ENCODE measurements around the gene ANXA2R.

- no peak for TF ChIP-seq EZH2 (IDR thresholded peaks at IDR 0.05; ENCODE audit: insufficient read depth, poor library complexity, severe bottlenecking)
- TF ChIP-seq EZH2phosphoT487 (IDR thresholded peaks at IDR 0.05; ENCODE audit: insufficient read depth, low read depth) = no peak
These were observed at the start of gene ANXA2R for GRCh38 chr5:43040287-43041098.
